Astrocyte (in vitro differentiated cells and primary cell): ENCODE data around the gene COP1. TPM values are rescaled to one million over a fixed set of nuclear protein-coding genes. Genes with fewer than 3 reads are reported as not detected.

Source experiments
- DNase-seq: peaks from one replicate; pipeline ENCODE4 v3.0.0-alpha.2; 2010; ENCODE audit warnings: low read depth
- FAIRE-seq: peaks from 2 replicates; lab custom pipeline; 2011; peaks lifted over from hg19 to GRCh38; lab: Jason Lieb, UNC
- H2AFZ ChIP-seq: 2 replicates; pipeline ENCODE4 v1.6.0; 2012; ENCODE audit warnings: low read depth, low read length, inconsistent platforms
- H3K27ac ChIP-seq: 2 replicates; pipeline ENCODE4 v1.5.1; 2011; ENCODE audit warnings: low read depth, low read length, inconsistent platforms
- H3K27me3 ChIP-seq: 2 replicates; pipeline ENCODE4 v1.6.0; 2011; ENCODE audit warnings: low read length, inconsistent platforms; ENCODE audit not compliant: insufficient read depth
- H3K36me3 ChIP-seq: 2 replicates; pipeline ENCODE4 v1.5.1; 2011; ENCODE audit warnings: low read length, inconsistent platforms; ENCODE audit not compliant: insufficient read depth
- H3K4me1 ChIP-seq: 2 replicates; pipeline ENCODE4 v1.5.1; 2011; ENCODE audit warnings: low read length, inconsistent platforms; ENCODE audit not compliant: insufficient read depth
- H3K4me2 ChIP-seq: 2 replicates; pipeline ENCODE4 v1.6.0; 2012; ENCODE audit warnings: low read length, inconsistent platforms
- H3K4me3 ChIP-seq: 2 replicates; pipeline ENCODE4 v1.5.1; 2011; ENCODE audit warnings: low read depth, mild to moderate bottlenecking, low read length, inconsistent platforms; ENCODE audit not compliant: insufficient read depth
- H3K79me2 ChIP-seq: 2 replicates; pipeline ENCODE4 v1.6.0; 2012; ENCODE audit warnings: mild to moderate bottlenecking, low read length, inconsistent platforms; ENCODE audit not compliant: insufficient read depth
- H3K9ac ChIP-seq: 2 replicates; pipeline ENCODE4 v1.6.0; 2012; ENCODE audit warnings: mild to moderate bottlenecking, low read length, inconsistent platforms
- H3K9me3 ChIP-seq: 2 replicates; pipeline ENCODE4 v1.5.1; 2012; ENCODE audit warnings: low read depth, mild to moderate bottlenecking, low read length, inconsistent platforms; ENCODE audit not compliant: insufficient read depth
- H4K20me1 ChIP-seq: 2 replicates; pipeline ENCODE4 v1.6.0; 2012; ENCODE audit warnings: low read length, inconsistent platforms; ENCODE audit not compliant: insufficient read depth
- H3K27ac Mint-ChIP-seq: one replicate; pipeline ENCODE4 v1.8.0; 2021; ENCODE audit warnings: mild to moderate bottlenecking, mixed read lengths; ENCODE audit not compliant: unreplicated experiment
- H3K27me3 Mint-ChIP-seq: one replicate; pipeline ENCODE4 v1.8.0; 2021; ENCODE audit warnings: low read depth, mixed read lengths; ENCODE audit not compliant: unreplicated experiment
- H3K36me3 Mint-ChIP-seq: one replicate; pipeline ENCODE4 v1.8.0; 2021; ENCODE audit warnings: low read depth, mixed read lengths; ENCODE audit not compliant: unreplicated experiment
- H3K4me1 Mint-ChIP-seq: one replicate; pipeline ENCODE4 v1.8.0; 2021; ENCODE audit warnings: low read depth, mixed read lengths; ENCODE audit not compliant: unreplicated experiment
- H3K4me3 Mint-ChIP-seq: one replicate; pipeline ENCODE4 v1.8.0; 2021; ENCODE audit warnings: mild to moderate bottlenecking, moderate library complexity, mixed read lengths; ENCODE audit not compliant: unreplicated experiment
- H3K9me3 Mint-ChIP-seq: one replicate; pipeline ENCODE4 v1.8.0; 2021; ENCODE audit warnings: mild to moderate bottlenecking, mixed read lengths; ENCODE audit not compliant: unreplicated experiment
- CTCF ChIP-seq: IDR thresholded peaks from 2 replicates; pipeline ENCODE4 v1.5.1; 2011; ENCODE audit warnings: low read depth, mild to moderate bottlenecking, inconsistent platforms, low read length, moderate library complexity; ENCODE audit not compliant: insufficient read depth
- EZH2 ChIP-seq: IDR thresholded peaks from 2 replicates; pipeline ENCODE4 v1.6.1; 2012; ENCODE audit warnings: mild to moderate bottlenecking, low read length, inconsistent platforms; ENCODE audit not compliant: insufficient read depth
- total RNA-seq: library from RNA; stranded (reverse); gene quantifications from 2 replicates; pipeline ENCODE4 v1.2.1, GENCODE V29; 2021

The COP1 gene
- total RNA-seq, 1 donor from 2014 or later: 45.9 TPM

- Histone ChIP-seq H3K27me3 (no peaks in the 10 kb centered on the region), H3K9ac (no peak overlapping the region), H3K4me3 (no peak overlapping the region), H3K4me2 (no peak overlapping the region), H3K36me3 (no peaks in the 10 kb centered on the region), H3K9me3 (no peaks in the 10 kb centered on the region), H4K20me1 (peaks cover 77% of the 10 kb centered on the region), H3K4me1 (no peaks in the 10 kb centered on the region), H3K27ac (no peak overlapping the region), H2AFZ (no peak overlapping the region), H3K79me2 (peaks cover 100% of the 10 kb centered on the region)
- Mint-ChIP-seq H3K4me1 (peaks cover 13% of the 10 kb centered on the region), H3K9me3 (no peaks in the 10 kb centered on the region), H3K27ac (no peak overlapping the region), H3K4me3 (no peak overlapping the region), H3K27me3 (no peaks in the 10 kb centered on the region), H3K36me3 (no peaks in the 10 kb centered on the region)
- FAIRE-seq (no peak), DNase-seq (no peak)
- TF ChIP-seq EZH2 (no peak), CTCF (no peak)
These were observed 13.4 kb downstream of the COP1 start for GRCh38 chr1:176193663-176194062.

- H4K20me1 ChIP-seq: peaks cover 78% of the 10 kb centered on the region
- no peak overlapping the region for H3K4me2 ChIP-seq
- Mint-ChIP-seq H3K36me3 (no peaks in the 10 kb centered on the region), H3K4me1 (peaks cover 18% of the 10 kb centered on the region), H3K27ac (no peak overlapping the region), H3K4me3 (no peak overlapping the region), H3K27me3 (no peaks in the 10 kb centered on the region), H3K9me3 (no peaks in the 10 kb centered on the region)
- no peaks in the 10 kb centered on the region for H3K4me1 ChIP-seq
- H3K36me3 ChIP-seq: no peaks in the 10 kb centered on the region
- no peak overlapping the region for H3K4me3 ChIP-seq
- DNase-seq: peak; percentile 3
- TF ChIP-seq CTCF: no peak
- no peak for TF ChIP-seq EZH2
- no peak overlapping the region for H3K27ac ChIP-seq
- no peak overlapping the region for H2AFZ ChIP-seq
- no peak for FAIRE-seq
- peaks cover 100% of the 10 kb centered on the region for H3K79me2 ChIP-seq
- no peak overlapping the region for H3K9ac ChIP-seq
- H3K9me3 ChIP-seq: no peaks in the 10 kb centered on the region
- H3K27me3 ChIP-seq: no peaks in the 10 kb centered on the region
These were observed 14.1 kb downstream of the COP1 start for GRCh38 chr1:176193023-176193422.

GRCh38 chr1:176188604-176189003 is 18.5 kb downstream of the COP1 start:
- Mint-ChIP-seq H3K4me3 (no peak overlapping the region), H3K4me1 (peaks cover 28% of the 10 kb centered on the region), H3K9me3 (no peaks in the 10 kb centered on the region), H3K36me3 (no peaks in the 10 kb centered on the region), H3K27ac (no peak overlapping the region), H3K27me3 (no peaks in the 10 kb centered on the region)
- no peak overlapping the region for H3K27ac ChIP-seq
- H3K4me2 ChIP-seq: no peak overlapping the region
- H3K4me3 ChIP-seq: no peak overlapping the region
- DNase-seq: no peak
- H3K36me3 ChIP-seq: no peaks in the 10 kb centered on the region
- peaks cover 70% of the 10 kb centered on the region for H4K20me1 ChIP-seq
- no peaks in the 10 kb centered on the region for H3K27me3 ChIP-seq
- H3K79me2 ChIP-seq: peaks cover 100% of the 10 kb centered on the region
- H3K4me1 ChIP-seq: no peaks in the 10 kb centered on the region
- TF ChIP-seq CTCF: no peak
- no peak for TF ChIP-seq EZH2
- no peak overlapping the region for H3K9ac ChIP-seq
- no peak for FAIRE-seq
- no peak overlapping the region for H2AFZ ChIP-seq
- H3K9me3 ChIP-seq: no peaks in the 10 kb centered on the region
